ENCODE results near the gene AGBL1.

GRCh38 chr15:86615411-86615810 lies 535.7 kb downstream of the AGBL1 start:
- TF ChIP-seq EZH2 (IDR thresholded peaks at IDR 0.05; ENCODE audit: insufficient read depth, low read length) (no peak), CTCF (IDR thresholded peaks at IDR 0.05; ENCODE audit: insufficient read depth, low read depth, low read length) (no peak)
